DOHH2 (cell line): Measurements from ENCODE around the gene CFL2.

ENCODE experiments used
- H3F3A ChIP-seq: fragments of 200-600 bp; sonication (generic), shearing (Covaris generic); 2 replicates; pipeline ENCODE4 v1.6.0; 2016; ENCODE audit warnings: antibody characterized with exemption, mild to moderate bottlenecking; ENCODE audit not compliant: control insufficient read depth, insufficient read depth
- H3K27ac ChIP-seq: fragments of 200-600 bp; sonication (generic); 2 replicates; pipeline ENCODE4 v1.5.1; 2014; ENCODE audit warnings: low read depth, mild to moderate bottlenecking, low read length, moderate library complexity
- H3K27me3 ChIP-seq: fragments of 200-600 bp; sonication (generic); 2 replicates; pipeline ENCODE4 v1.6.1; 2014; ENCODE audit warnings: mild to moderate bottlenecking, low read length, mixed read lengths; ENCODE audit not compliant: control insufficient read depth
- H3K36me3 ChIP-seq: fragments of 200-600 bp; sonication (generic); 2 replicates; pipeline ENCODE4 v1.6.1; 2014; ENCODE audit warnings: mild to moderate bottlenecking, low read length, moderate library complexity, mixed read lengths; ENCODE audit not compliant: control insufficient read depth
- H3K4me1 ChIP-seq: fragments of 200-600 bp; sonication (generic); 2 replicates; pipeline ENCODE4 v1.6.1; 2014; ENCODE audit warnings: mild to moderate bottlenecking, low read length, mixed read lengths; ENCODE audit not compliant: control insufficient read depth
- H3K4me2 ChIP-seq: fragments of 200-600 bp; sonication (generic); 2 replicates; pipeline ENCODE4 v1.6.0; 2014; ENCODE audit warnings: mild to moderate bottlenecking, low read length, moderate library complexity
- H3K4me3 ChIP-seq: fragments of 200-600 bp; sonication (generic); 2 replicates; pipeline ENCODE4 v1.5.1; 2014; ENCODE audit warnings: mild to moderate bottlenecking, low read length, mixed read lengths
- H3K79me2 ChIP-seq: fragments of 200-600 bp; sonication (generic); 2 replicates; pipeline ENCODE4 v1.6.1; 2014; ENCODE audit warnings: mild to moderate bottlenecking, low read length, mixed read lengths; ENCODE audit not compliant: control insufficient read depth
- H3K9me2 ChIP-seq: fragments of 200-600 bp; sonication (generic); replicated peaks from 2 replicates; pipeline ENCODE4 v1.6.1; 2014; ENCODE audit warnings: mild to moderate bottlenecking, low read length, mixed read lengths; ENCODE audit not compliant: control insufficient read depth
- H3K9me3 ChIP-seq: fragments of 200-600 bp; sonication (generic); 2 replicates; pipeline ENCODE4 v1.6.1; 2014; ENCODE audit warnings: antibody characterized with exemption, low read length, mixed read lengths; ENCODE audit not compliant: control insufficient read depth, insufficient read depth
- H4K20me1 ChIP-seq: fragments of 200-600 bp; sonication (generic); 2 replicates; pipeline ENCODE4 v1.6.0; 2014; ENCODE audit warnings: low read depth, mild to moderate bottlenecking, antibody characterized with exemption, low read length, moderate library complexity; ENCODE audit not compliant: control insufficient read depth, insufficient read depth
- CTCF ChIP-seq: fragments of 200-600 bp; sonication (generic); IDR thresholded peaks from one replicate; pipeline ENCODE4 v1.5.1; 2014; ENCODE audit warnings: antibody characterized with exemption, mild to moderate bottlenecking, low read depth, low read length; ENCODE audit not compliant: poor library complexity, severe bottlenecking
- EZH2phosphoT487 ChIP-seq: fragments of 200-600 bp; sonication (generic); IDR thresholded peaks from 2 replicates; pipeline ENCODE4 v1.6.1; 2017; ENCODE audit warnings: borderline replicate concordance, mild to moderate bottlenecking, antibody characterized with exemption, low read length, moderate library complexity, mixed read lengths

Gene CFL2

GRCh38 chr14:34733245-34733644, 18.9 kb upstream of the CFL2 start:
- Histone ChIP-seq H3F3A (0 out of 2 replicates have a peak, but pooled peaks cover 3% of the 10 kb centered on the region), H3K9me2 (no peaks in the 10 kb centered on the region), H3K4me1 (peaks cover 21% of the 10 kb centered on the region), H4K20me1 (no peaks in the 10 kb centered on the region), H3K36me3 (no peaks in the 10 kb centered on the region), H3K9me3 (no peaks in the 10 kb centered on the region), H3K79me2 (no peaks in the 10 kb centered on the region), H3K4me3 (peak overlapping the region; percentile 31), H3K27me3 (no peaks in the 10 kb centered on the region), H3K27ac (no peak overlapping the region), H3K4me2 (peak overlapping the region; percentile 57)
- TF ChIP-seq EZH2phosphoT487 = no peak
- TF ChIP-seq CTCF = no peak

GRCh38 chr14:34732802-34733201, 18.4 kb upstream of the CFL2 start:
- Histone ChIP-seq H3F3A (0 out of 2 replicates have a peak, but pooled peaks cover 3% of the 10 kb centered on the region), H3K9me3 (no peaks in the 10 kb centered on the region), H3K4me3 (peak overlapping the region; percentile 31), H3K27ac (no peak overlapping the region), H3K27me3 (no peaks in the 10 kb centered on the region), H3K4me2 (peak overlapping the region; percentile 57), H3K4me1 (peaks cover 21% of the 10 kb centered on the region), H3K36me3 (no peaks in the 10 kb centered on the region), H3K9me2 (no peaks in the 10 kb centered on the region), H3K79me2 (no peaks in the 10 kb centered on the region), H4K20me1 (no peaks in the 10 kb centered on the region)
- no peak for TF ChIP-seq EZH2phosphoT487

- H3K27me3 ChIP-seq = no peaks in the 10 kb centered on the region
These were observed 9.5 kb upstream of the CFL2 start for GRCh38 chr14:34723867-34724266.

More at GRCh38 chr14:34723867-34724266, 9.5 kb upstream of the CFL2 start:
- Histone ChIP-seq H4K20me1 (no peaks in the 10 kb centered on the region), H3K9me2 (no peaks in the 10 kb centered on the region), H3K9me3 (no peaks in the 10 kb centered on the region), H3K36me3 (no peaks in the 10 kb centered on the region), H3K4me2 (no peak overlapping the region), H3K27ac (no peak overlapping the region), H3K79me2 (no peaks in the 10 kb centered on the region), H3F3A (no peaks in the 10 kb centered on the region), H3K4me1 (peaks cover 8% of the 10 kb centered on the region), H3K4me3 (no peak overlapping the region)
- no peak for TF ChIP-seq EZH2phosphoT487
- no peak for TF ChIP-seq CTCF
